HG03439 (cell line): ENCODE results near the gene GJA4.

ENCODE experiments used
- ATAC-seq: cut with Tn5 transposase; IDR thresholded peaks from one replicate; pipeline ENCODE4 v1.9.1; 2021; ENCODE audit warnings: mild to moderate bottlenecking, moderate library complexity; ENCODE audit not compliant: unreplicated experiment

The GJA4 gene

DNA sequence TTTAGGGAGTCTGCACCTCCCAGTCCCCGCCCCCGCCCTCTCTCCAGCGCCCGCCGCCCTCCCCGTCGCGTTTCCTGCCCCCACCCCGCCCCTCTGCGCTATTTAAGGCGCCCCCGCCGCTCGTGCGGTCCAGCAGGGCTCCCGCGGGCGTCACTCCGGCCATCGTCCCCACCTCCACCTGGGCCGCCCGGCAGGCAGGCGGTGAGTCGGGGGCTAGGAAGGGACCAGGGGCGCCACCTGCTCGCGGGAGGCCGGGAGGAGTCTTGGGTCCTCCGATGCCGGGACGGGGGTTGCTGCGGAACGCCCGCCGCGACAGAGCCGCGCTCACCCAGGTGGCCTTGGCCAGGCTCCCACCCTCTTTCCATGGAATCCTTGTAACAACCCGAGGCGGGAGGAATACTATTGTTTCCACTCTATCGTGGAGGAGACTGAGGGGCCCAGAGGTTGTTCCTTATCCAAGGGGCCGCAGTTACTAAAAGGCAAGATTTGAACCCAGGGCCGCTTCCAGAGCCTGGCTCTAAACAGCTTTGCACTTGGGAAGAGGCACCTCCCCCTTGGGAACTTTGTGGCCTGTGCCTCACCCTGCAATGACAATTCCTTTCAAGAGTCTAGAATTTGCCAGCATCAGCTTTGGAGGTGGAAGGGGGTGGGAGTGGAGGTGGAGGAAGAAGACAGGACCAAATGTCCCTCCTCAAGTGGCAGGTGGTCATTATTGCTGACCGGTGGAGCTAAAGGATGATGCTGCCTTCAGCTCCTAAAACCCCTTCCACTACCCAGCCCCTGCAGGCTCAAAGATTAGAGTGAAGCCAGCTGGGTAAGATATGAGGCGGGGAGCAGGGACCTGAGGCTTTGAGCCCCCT lies at the start of gene GJA4:
TSS of gene GJA4 (plus strand) at position 132 of the 860 bp plus-strand sequence. CDS start 1,215 bp downstream, outside the sequence.
- ATAC-seq, result no peak

DNA sequence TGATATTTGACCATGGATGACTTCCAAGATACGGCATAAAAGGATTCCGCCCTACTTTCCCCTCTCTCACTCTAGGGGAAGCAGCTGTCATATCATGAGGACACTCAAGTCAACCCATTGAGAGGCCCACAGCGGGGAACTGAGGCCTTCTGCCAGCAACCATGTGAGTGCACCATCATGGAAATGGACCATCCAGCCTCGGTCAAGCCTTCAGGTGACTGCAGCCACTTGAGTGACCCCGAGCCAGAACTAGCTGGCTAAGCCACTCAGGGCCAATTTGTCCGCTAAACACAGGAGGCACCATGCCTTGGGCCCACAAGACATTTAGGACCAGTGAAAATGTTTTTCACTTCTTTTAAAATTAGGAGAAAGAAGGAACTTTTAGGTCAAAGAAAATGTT lies 49.0 kb upstream of the GJA4 start:
- no peak for ATAC-seq

DNA sequence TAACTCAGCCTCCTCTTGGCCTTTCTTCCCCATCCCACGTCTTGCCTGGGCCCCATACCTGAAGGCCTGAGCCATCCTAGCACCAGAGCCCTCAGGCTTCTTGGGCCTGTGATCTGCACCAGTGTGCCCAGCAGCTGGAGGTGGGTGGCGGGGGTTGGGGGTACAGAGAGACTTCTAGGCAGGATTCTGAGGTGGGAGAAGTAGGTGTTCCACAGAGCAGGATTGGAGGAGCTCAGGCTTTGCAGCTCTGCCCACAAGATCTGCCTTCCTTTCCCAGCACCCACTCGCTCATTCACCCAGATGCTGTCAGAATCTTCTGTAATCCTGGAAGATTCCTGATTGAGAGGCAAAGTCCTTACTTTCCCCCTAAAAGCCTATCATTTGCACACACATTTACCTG lies 47.9 kb upstream of the GJA4 start:
- ATAC-seq, result no peak

DNA sequence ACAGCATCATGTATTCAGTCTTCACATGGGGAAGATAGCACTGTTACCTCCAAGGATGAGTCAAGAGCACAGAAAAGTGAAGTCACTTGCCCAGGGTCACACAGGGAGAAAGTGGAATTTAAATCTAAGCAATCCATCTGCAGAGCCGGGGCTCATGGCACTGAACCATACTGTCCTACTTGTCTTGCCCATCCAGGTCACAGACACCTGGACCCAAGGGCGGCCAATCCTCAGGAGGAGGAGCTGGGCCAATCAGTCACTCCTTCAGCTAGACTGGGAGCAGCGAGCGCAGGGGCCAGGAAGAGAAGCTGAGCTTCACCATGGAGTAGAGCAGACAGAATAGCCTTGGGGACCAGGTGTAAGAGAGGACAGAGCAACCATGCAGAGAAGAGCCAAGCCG lies 47.1 kb upstream of the GJA4 start:
- ATAC-seq, result no peak

DNA sequence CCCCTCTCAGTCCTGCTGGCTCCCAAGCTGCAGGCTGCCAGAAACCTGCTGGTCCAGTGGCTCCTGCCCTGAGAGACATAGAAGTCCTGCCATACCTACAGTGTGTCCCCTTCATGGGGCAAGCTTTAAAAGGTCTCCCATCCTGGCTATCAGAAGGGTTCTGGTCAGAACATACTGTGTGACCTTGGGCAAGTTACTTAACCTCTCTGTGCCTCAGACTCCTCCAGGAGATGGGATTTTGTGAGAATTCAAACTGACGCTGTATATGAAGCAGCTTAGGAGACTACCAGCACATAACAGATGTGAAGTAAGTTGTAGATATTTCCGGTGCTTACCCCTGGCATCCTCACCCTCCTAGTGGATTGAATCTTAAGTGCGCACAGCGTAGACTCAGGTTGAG lies 46.7 kb upstream of the GJA4 start:
- no peak for ATAC-seq

DNA sequence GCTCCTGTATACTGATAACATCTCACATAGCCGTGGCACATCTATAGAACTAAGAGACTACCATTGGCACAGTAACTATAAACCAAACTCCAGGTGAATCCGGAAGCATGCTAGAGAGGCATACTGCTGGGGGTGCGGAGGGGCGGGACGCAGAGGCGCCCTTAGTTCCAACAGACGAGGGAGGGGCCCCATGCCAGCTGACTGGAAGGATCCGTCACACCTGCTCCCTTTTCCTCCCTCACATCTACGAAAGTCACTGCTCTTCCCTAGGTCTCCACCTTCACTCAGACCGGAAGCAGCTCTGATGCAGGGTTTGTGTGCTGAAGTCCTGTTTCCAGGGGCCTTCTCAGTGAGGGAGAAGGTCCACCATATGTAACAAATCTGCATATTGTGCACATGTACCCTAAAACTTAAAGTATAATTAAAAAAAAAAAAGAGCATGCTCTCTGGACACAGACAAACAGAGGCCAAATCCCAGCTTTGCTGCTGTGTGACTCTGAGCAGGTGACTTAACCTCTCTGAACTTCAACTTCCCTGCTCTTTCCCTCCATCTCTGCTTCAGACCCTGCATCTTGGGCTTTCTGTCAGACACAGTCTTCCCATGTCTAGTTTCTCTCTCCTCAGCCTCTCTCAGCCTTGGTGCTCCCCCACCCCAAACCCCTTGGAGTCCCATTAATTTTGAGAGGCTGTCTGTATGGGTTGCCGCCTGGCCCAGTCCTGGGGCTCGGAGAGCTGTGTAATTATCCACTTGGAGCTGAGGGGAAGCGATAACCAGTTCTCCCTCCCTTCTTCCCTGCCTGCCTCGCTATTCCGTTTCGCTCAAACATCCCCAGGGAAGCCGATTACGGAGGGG lies 45.8 kb upstream of the GJA4 start:
- no peak for ATAC-seq

DNA sequence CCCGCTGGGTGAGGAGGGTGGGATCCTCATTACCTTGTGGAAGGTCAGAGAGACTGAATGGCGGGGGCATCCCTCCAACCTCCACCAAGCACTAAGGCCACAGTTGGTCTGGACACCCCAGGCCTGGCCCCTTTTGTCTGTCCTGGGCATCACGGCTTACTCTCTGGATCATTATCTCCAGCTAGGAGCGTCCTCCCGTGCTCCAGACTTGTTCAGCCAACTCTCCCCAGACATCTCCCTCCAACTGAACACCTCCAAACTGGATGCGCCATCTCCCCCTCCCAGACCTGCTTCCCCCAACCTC lies 45.2 kb upstream of the GJA4 start:
- no peak for ATAC-seq

DNA sequence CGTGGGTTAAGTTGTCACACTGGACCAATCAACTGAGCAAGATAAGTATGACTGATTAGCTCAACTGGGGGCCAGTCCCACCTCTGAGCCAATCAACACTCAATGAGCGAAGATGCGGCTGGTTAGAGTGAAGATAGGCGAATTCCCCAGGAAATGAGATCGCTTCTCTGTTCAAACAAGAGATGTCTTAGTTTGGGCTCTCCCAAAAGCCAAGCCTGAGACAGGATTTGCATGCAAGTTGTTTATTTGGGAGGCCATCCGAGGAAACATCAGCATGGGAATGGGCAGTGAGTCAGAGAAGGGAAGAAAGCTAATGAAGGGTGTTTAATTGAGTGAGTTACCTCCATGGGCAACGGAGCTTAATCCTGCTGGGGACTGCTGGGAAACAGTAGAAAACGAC lies 42.8 kb upstream of the GJA4 start:
- ATAC-seq, result no peak

DNA sequence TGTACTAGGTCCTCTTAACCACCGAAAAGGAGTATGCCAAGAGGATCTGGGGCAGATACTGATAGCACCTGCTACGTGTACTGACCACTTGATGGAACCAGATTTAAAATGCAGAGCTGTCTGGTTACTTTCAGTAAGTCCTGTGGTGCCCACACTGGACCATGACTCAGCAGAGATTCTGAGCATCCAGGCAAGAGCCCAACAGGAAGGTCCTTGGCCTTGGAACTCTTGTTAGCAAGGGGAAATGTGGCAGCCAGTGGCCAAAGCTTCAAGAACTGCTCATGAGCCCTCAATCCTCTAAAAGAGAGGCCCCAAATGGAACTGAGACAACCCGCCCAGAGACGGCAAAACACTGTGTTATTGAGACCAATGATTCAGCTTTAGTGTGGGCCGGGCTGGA lies 42.2 kb upstream of the GJA4 start:
- ATAC-seq, result no peak

DNA sequence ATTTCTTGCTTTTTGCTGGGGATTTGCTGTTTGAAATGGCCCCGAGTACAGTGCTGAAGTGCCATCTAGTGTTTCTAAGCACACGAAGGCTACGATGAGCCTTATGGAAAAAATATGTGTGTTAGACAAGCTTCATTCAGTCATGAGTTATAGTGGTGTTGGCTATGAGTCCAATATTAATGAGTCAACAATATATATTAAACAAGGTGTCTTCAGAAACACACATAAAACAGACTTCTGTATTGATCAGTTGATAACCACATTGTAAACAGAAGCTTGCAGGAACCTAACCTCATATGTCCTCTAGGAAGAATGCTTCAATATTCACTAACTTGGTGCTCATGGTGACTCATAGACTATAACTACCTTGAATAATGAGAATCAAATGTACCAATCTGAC lies 39.6 kb upstream of the GJA4 start:
- ATAC-seq, result no peak

DNA sequence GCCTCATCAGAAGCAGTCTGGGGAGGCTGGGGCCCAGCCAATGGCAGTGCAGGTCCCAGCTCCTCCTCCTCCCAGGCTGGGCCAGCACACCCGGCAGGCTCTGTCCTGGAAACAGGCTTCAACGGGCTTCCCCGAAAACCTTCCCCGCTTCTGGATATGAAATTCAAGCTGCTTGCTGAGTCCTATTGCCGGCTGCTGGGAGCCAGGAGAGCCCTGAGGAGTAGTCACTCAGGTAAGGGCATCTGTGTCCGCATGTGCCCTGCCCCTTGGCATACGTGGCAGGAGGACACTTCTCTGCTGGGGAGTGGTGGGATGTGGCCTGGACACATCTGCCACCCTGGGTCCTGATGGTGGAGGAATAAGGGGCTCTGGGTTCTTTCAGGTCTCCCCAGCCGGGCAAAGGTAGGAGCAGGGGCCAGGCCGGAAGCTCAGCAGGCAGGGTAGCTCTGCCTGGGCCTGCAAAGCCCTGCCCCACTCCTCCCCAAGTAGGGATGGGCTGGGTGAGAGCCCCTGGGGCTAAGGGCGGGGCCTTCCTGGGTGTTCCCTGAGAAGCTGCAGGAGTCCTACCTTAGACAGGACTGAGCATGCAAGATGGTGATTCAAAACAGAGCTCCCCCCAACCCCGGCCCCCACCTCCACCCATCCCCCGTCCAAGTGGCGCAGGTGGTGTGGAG lies 37.7 kb upstream of the GJA4 start, which contains the start of gene GJB5:
TSS of gene GJB5 (plus strand) at position 84 of the 674 bp plus-strand sequence. CDS start 2,284 bp downstream, outside the sequence.
- ATAC-seq, result no peak

DNA sequence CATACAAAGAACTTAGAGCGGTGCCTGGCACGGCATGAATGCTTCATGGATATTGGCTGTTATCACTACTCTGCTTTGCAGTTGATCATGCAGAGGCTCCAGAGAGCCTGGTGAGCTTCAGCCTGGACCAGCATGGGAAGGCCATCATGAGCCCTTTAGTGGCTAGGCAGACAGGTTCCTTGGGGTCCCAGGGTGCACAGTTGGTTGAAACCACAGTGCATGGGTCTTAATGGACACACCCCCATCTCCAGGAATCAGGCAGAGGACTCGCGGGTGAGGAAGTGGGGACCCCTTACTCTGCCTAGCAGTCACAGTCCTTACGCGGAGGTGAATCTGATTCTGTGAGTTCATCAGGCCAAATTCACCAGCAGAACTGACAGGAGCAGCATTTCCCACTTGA lies 36.8 kb upstream of the GJA4 start:
- ATAC-seq, result no peak

DNA sequence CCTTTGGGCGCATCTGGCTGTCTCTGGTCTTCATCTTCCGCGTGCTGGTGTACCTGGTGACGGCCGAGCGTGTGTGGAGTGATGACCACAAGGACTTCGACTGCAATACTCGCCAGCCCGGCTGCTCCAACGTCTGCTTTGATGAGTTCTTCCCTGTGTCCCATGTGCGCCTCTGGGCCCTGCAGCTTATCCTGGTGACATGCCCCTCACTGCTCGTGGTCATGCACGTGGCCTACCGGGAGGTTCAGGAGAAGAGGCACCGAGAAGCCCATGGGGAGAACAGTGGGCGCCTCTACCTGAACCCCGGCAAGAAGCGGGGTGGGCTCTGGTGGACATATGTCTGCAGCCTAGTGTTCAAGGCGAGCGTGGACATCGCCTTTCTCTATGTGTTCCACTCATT lies 35.4 kb upstream of the GJA4 start:
- ATAC-seq, result no peak

DNA sequence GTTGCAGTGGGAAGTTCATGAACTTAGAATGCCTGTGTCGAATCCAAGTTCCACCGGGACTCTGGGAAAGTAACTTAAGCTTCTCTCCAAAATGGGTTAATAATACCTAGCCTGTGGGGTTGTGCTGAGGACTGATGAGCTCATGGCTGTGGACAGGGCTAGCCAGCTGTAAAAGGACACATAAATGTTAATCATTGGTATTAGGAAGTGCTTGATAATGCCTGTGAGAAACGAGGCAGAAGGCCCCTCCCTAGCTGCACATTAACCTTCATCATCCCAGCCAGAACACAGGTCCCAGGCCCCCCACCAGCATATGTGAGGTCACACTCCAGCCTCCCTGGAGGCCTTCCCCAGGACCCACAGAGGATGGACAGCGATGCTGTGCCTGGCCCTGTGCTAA lies 34.0 kb upstream of the GJA4 start:
- ATAC-seq, result no peak

DNA sequence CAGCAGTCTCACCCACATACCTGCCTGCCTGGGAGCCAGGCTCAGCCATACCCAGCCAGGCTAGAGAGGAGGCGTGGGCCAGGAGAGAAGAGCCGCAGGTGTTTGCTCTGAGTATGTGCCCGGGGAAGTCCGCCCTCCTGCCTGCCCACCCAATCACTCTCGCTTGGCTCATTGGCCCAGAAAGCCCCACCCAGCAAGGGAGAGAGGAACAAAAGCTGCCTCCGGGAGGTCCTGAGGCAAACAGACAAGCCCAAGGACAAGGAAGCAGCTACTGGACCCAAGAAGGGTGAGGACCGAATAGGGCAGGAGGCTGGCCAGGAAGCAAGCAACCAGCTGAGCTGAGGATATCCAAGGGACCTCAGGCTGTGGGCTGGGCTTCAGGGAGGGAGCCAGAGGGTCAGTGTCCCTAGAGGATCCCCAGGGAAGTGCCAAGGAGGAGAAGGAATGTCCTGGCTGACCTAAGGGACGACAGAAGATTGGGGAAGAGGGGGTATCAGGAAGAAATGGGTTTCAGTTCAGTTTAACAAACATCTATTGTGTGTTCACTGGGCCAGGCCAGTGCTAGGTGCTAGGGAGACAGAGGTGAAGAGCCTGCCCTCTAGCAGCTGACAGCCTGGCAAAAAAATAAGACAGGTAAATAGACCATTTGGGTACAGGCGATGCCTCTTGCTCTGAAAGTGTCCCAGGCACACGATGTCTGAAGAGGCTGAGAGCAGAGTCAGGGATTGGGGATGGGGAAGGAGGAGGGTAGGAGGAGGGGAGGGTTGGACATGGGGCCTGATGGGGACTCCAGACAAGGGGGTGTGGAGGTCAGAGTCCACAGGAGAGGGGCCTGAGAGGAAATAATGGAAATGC lies 33.1 kb upstream of the GJA4 start, which contains the start of gene GJB4:
TSS of gene GJB4 (plus strand) at position 238 of the 855 bp plus-strand sequence. CDS start 1,515 bp downstream, outside the sequence.
- ATAC-seq, result no peak

DNA sequence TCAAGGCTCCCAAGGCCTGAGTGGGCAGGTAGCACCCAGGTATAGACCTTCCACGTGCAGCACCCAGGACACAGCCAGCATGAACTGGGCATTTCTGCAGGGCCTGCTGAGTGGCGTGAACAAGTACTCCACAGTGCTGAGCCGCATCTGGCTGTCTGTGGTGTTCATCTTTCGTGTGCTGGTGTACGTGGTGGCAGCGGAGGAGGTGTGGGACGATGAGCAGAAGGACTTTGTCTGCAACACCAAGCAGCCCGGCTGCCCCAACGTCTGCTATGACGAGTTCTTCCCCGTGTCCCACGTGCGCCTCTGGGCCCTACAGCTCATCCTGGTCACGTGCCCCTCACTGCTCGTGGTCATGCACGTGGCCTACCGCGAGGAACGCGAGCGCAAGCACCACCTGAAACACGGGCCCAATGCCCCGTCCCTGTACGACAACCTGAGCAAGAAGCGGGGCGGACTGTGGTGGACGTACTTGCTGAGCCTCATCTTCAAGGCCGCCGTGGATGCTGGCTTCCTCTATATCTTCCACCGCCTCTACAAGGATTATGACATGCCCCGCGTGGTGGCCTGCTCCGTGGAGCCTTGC lies 31.5 kb upstream of the GJA4 start:
- ATAC-seq, result no peak

DNA sequence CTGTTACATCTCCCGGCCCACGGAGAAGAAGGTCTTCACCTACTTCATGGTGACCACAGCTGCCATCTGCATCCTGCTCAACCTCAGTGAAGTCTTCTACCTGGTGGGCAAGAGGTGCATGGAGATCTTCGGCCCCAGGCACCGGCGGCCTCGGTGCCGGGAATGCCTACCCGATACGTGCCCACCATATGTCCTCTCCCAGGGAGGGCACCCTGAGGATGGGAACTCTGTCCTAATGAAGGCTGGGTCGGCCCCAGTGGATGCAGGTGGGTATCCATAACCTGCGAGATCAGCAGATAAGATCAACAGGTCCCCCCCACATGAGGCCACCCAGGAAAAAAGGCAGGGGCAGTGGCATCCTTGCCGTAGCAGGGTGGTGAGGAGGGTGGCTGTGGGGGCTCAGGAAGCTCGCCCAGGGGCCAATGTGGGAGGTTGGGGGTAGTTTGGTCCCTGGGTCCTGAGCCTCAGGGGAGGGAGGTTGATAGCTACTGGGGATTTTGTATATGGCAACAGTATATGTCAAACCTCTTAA lies 31.0 kb upstream of the GJA4 start:
- ATAC-seq, result no peak

DNA sequence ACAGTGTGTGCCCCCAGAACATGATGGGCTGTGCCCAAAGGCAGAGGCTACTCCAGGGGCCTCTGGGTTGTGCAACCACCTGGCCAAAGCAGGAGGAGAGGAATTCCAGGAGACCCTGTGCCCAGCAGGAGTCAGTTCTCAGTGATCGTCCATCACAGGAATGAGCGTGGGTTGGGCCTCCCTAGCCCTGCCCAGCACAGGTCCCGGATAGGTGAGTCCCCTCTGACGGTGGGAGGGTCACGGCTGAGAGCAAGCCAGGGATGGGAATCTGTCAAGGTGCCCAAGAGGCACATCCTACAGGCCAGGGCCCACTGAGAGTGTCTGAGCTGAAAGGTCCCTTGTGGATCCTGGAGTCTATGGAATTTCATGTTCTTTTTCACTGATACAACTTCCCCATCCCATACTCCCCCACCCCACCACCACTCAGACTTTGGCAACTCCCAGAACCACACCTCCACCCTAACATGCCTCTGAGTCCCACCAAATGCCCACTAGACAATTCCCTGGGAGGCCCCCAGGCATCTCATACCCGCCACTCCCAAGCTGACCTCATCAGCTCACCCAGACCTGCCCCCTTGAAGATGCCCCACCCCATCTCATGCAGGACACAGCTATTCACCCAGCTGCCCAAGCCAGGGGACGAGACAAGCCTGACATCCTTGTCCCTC lies 30.2 kb upstream of the GJA4 start:
- no peak for ATAC-seq

DNA sequence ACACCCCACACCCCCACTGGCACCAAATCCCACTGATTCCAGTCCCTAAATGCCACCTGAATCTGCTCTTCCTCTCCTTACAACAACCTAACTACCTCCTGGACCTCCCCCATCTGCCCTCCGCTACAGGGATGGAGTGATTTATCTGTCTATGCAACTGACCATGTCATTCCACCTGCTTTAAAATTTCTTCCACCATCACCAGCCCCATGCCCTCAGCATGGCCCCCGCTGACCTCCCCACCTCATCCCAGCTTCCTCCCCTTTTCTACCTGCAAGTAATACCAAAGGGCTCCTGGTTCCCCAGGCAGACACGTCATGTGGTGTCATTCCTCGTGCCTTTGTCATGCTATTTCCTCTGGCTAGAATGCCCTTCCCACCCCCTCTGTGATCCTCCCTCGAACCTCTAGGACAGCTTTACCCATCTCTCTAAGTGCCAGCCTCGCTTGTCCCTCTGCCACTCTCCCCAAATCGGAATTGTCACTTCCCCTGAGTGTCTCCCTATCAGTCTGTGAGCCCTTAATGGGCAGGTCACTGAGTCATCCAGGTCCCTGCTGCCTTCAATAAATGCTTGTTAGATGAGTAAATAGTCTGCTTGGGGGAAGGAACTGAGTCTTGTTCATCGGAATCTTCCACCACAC lies 29.5 kb upstream of the GJA4 start:
- no peak for ATAC-seq
